ENCODE data around the gene TPO. TPM values are rescaled to one million over a fixed set of nuclear protein-coding genes. Genes with fewer than 3 reads are reported as not detected.

Gene TPO
- total RNA-seq, 1 experiment from 2014 or later: not detected

GRCh38 chr2:1501038-1501851 lies 88.0 kb downstream of the TPO start:
- no peaks in the 10 kb centered on the region for H3K27me3 Mint-ChIP-seq (ENCODE audit: low read depth)

More at GRCh38 chr2:1501038-1501851, 88.0 kb downstream of the TPO start:
- no peak overlapping the region for H2BK20ac ChIP-seq (ENCODE audit: low read depth, low read length, poor library complexity, severe bottlenecking)
- Mint-ChIP-seq H3K4me1 (no peaks in the 10 kb centered on the region), H3K36me3 (ENCODE audit: insufficient read depth in 1 of 3, low read depth in 3 of 3) (no peaks in the 10 kb centered on the region), H3K4me3 (no peak overlapping the region), H3K9me3 (no peaks in the 10 kb centered on the region), H3K27ac (no peak overlapping the region)
- H3K79me1 ChIP-seq (ENCODE audit: insufficient read depth, low read depth, low read length, poor library complexity, severe bottlenecking): no peaks in the 10 kb centered on the region
- H3K27ac ChIP-seq (ENCODE audit: insufficient read length, low read depth, low read length): no peak overlapping the region
- H3K23me2 ChIP-seq (ENCODE audit: insufficient read length, low read depth, low read length, poor library complexity, severe bottlenecking): peaks cover 2% of the 10 kb centered on the region
- no peak overlapping the region for H3K14ac ChIP-seq (ENCODE audit: insufficient read depth, low read length)
- H2BK120ac ChIP-seq (ENCODE audit: low read depth, low read length, poor library complexity, severe bottlenecking): no peak overlapping the region
- no peak overlapping the region for H2AFZ ChIP-seq (ENCODE audit: low read length)
- no peak overlapping the region for H3T11ph ChIP-seq (ENCODE audit: low read length)
- no peak overlapping the region for H4K8ac ChIP-seq (replicated peaks; ENCODE audit: insufficient read length, low read depth, low read length)
- no peaks in the 10 kb centered on the region for H3K9me3 ChIP-seq (ENCODE audit: control insufficient read depth, low read depth, low read length)
- no peak overlapping the region for H4K91ac ChIP-seq (ENCODE audit: insufficient read length, low read depth, low read length)
- H2AK5ac ChIP-seq (ENCODE audit: insufficient read length, low read length): no peak overlapping the region
- H2BK12ac ChIP-seq (ENCODE audit: insufficient read length, low read depth, low read length): no peak overlapping the region
- no peak for DNase-seq
- no peaks in the 10 kb centered on the region for H3K79me2 ChIP-seq (ENCODE audit: insufficient read depth, low read length)
- H3K23ac ChIP-seq (ENCODE audit: insufficient read length, low read depth, low read length): no peak overlapping the region
- H3K27me3 ChIP-seq (ENCODE audit: insufficient read depth, low read length): no peaks in the 10 kb centered on the region
- H3K9ac ChIP-seq (ENCODE audit: extremely low read depth, insufficient read length, low read length): no peak overlapping the region
- H3K4me2 ChIP-seq (ENCODE audit: insufficient read depth, insufficient read length, low read length): no peak overlapping the region
- H3K4ac ChIP-seq (ENCODE audit: low read depth, low read length): no peak overlapping the region
- no CpG with 5 or more reads among the region's 27 CpGs for WGBS (ENCODE audit: extremely low coverage, insufficient read length, low lambda C conversion rate)
- no peak overlapping the region for H4K5ac ChIP-seq (ENCODE audit: insufficient read length, low read depth, low read length)
- no peak overlapping the region for H3K18ac ChIP-seq (ENCODE audit: insufficient read length, low read depth, low read length)
- H4K20me1 ChIP-seq (ENCODE audit: control insufficient read depth, insufficient read depth, insufficient read length): no peaks in the 10 kb centered on the region
- no peak overlapping the region for H2BK15ac ChIP-seq (ENCODE audit: low read depth, low read length)
- H3K4me1 ChIP-seq (ENCODE audit: insufficient read depth, low read length): no peaks in the 10 kb centered on the region
- no peak overlapping the region for H3K56ac ChIP-seq (ENCODE audit: insufficient read length, low read depth, low read length)
- no peak overlapping the region for H2BK5ac ChIP-seq (ENCODE audit: insufficient read length, low read length)
- TF ChIP-seq CTCF (conservative IDR thresholded peaks at IDR 0.05): no peak

All from H9 (cell line).